Kasumi-1 (cell line): ENCODE measurements around the gene FUZ.

Experiments
- DNase-seq, 2 experiments: peaks; one replicate each; lab custom pipeline; 2025; lab: John Stamatoyannopoulos, UW

Gene FUZ

DNA sequence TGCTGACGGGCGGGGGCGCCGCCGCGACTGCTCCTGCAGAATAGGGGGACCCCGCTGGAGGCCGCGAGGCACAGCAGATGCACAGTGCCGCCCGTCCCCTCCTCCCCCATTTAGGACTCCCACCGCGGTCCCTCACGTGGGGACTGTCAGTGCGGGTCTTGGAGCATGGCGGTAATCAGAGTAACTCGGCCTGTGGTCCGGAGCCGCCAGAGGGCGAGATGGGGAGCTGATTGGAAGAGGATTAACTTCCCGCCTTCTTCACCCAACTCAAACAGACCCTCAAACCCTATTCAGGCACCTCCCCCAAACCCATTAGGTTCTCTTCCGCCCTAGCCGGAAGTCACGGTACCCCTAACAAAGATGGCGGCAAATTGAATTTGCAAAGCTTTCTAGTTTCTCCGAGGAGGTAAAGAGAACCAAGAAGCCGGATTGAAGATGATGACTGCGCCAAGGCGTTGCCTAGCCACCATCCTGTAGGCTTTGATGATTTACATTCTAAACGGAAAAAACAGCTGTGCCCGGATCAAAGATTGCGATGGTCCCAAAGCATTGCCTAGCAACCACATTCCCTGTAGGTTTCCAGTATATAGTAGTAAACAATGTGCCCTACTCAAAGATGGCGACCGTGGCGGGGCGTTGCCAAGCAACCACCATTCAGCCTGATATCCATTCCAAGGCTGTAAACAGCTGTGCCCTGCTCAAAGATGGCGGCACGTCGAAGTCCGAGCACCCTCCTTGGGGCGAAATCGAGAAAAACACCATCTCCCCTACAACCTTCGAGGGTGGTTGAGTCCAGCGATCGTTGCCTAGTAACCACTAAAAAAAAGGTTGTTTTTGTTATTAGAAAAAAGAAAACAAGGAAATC, at the start of gene FUZ:
FUZ (minus strand) TSS at position 296 of the 865 bp plus-strand sequence; CDS start at position 110, 186 bp downstream.
- DNase-seq = peak; percentile 93 to 94

DNA sequence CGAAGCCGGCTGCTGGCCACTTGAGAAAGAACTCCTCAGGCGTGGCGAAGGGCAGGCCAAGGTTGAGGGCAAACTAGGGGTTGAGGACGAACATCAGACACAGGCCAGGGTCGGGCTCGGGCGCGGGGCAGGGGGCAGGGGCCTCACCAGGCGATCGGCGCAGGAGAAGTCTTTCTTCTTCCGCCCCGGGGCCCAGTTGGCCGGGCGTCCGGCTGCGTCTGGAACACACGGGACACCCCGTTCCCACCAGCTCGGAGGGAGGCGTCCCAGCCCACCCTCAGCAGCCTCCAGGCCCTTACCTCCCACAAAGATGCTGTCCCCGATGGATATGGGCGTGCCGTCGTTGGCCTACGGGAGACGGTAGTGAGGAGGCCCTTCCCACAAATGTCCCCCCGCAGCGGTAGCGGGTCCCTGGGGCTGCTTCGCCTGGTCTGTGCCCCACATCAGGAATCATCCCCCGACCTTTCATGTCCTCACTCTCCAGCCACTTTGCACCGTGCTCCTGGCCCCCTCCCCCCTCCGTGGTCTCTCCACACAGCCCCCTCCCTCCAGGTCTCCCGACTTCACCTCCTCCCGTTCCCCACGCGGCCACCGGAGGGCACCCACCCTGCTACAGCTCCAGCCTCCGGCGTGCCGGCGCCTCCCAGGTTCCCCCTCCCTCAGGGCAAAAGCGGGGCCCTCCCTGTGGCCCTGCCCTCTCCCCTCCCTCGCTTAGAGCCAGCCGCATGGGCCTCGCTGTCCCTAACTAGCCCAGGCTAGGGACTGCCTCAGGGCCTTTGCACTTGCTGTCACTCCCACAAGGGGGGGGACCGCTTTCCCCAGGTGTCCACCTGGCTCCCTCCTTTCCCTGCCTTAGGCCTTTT, 49.5 kb upstream of the FUZ start:
- DNase-seq = peak; percentile 31 to 36

- no peak for DNase-seq
Measured at GRCh38 chr19:49861541-49862378, 48.7 kb upstream of the FUZ start.

- no peak for DNase-seq
Measured at GRCh38 chr19:49861107-49861506, 48.0 kb upstream of the FUZ start.

- DNase-seq = no peak
Measured at GRCh38 chr19:49860336-49861102, 47.4 kb upstream of the FUZ start.

- DNase-seq = no peak
Measured at GRCh38 chr19:49859682-49860335, 46.7 kb upstream of the FUZ start.

- no peak for DNase-seq
Measured at GRCh38 chr19:49858088-49858985, 45.2 kb upstream of the FUZ start.

GRCh38 chr19:49857838-49858087, 44.7 kb upstream of the FUZ start:
- no peak for DNase-seq

DNA sequence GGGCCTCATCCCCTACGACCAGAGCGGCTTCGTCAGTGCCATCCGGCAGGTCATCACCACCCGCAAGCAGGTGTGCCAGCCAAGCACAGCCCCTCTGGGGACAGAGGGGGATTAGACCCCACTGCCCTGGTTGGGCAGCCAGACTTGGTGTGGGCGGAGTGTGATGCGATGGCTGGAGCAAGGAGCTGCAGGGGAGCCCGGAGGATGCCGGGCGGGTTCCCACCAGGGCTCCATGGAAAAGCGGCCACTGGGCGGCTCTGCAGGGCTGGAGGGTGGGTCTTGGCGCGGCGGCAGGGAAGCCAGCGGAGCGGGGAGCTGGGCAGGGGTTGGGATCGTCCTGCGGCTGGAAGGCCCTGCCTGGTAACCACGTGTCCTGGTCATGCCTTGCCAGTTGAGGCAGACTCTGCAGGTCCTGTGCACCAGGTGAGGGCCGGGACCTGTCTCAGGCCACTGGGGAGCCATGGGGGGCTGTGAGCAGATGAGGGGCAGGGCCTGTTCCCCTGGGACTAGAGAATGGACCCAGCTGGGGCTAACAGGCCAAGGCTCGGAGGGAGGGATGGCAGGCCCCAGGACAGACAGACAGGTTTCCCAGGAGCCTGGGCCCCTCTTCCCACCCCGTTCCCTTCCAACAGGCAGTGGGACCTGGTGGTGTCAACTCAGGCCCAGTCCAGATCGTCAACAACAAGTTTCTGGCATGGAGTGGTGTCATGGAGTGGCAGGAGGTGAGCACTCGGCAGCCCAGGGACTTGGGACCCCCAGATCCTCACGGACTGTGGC, 44.2 kb upstream of the FUZ start:
- no peak for DNase-seq

GRCh38 chr19:49856574-49857021, 43.5 kb upstream of the FUZ start:
- DNase-seq = no peak

GRCh38 chr19:49855676-49856573, 42.8 kb upstream of the FUZ start:
- no peak for DNase-seq

DNA sequence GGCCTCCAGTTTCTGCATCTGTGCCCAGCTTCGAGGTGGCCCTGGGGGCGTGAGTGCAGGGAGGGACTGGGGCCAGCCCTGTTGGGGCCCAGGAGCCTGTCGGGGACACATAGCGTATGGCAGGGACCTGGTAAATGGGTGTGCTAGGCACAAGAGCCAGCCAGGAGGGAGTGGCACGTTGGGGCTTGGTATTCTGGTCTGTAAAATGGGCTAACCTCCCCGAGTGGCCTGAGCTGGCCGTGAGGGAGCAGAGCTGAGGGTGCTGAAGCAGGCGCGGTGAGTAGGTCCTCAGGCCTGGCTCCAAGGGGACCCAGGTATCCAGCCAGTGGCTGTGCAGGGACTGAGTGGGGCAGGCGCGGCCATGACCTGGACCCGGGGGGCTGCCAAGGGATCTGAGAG, 42.2 kb upstream of the FUZ start:
- no peak for DNase-seq

GRCh38 chr19:49854378-49855263, 41.5 kb upstream of the FUZ start:
- no peak for DNase-seq

DNA sequence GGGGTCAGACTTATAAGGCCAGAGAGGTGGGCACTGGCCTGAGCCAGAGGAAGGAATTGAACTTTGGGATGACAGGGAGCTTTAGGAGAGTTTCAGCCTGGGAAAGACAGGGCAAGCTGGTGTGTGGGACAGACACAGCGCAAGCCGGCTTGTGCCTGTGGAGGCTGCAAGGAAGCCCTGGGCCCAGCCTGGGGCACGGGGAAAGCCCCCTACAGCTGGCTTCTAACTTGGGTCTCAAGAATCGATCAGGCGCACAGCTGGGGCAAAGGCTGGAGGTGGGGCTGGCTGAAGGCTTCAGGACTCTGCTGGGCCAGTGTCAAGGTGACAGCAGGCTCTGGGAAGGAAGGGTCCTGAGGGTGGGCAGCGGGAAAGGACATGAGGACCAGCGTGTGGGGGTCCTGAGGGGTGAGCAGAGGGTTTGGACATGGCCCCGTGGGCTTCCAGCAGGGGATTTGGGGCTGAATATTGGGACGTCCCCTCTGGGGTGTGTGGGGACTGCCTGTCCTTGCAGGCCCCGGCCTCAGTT, 40.8 kb upstream of the FUZ start:
- DNase-seq = no peak

GRCh38 chr19:49852631-49853126, 39.6 kb upstream of the FUZ start:
- no peak for DNase-seq

DNA sequence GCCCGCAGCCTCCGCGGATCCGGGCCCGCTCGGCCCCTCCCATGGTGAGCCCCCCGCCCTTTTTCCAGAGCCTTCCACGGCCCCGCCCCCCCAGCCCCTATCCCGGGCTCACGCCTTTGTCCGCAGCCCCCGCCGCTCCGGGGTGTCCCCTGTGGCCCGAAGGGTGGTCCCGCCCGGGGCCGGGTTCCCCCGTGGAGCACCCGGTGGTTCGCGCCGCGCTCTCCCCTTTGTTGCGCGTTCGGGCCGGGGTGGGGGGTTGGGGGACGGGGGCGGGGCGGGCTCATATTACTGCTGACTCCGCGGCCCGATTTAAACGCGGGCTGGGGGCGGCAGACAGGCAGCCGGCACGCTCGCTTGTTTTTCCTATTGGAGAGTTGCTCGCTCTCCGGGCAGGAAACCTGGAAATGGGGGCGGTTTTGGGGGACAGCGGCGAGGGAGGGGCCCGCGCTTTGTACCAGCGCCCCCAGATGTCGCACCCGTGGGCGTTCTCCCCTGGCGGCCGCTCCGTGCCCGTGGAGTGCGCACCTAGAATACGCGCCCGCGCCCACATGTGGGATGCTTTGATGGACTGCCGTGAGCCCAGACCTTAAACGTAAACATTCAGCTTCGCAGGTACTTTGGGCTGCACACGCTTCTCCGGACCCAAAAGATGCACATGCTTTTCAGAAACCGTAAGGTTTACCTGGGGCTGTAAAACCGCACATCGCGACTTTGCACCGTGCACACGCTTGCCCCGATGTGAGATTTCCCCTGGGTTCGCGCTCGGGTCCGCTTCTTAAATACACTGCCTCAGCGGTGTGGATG, 38.6 kb upstream of the FUZ start:
- peak in 1 of 2 experiments; percentile 20 for DNase-seq
